Right atrium auricular region (tissue), 2 donors: ENCODE results near the gene MAGI1. TPM values are rescaled to one million over a fixed set of nuclear protein-coding genes. Genes with fewer than 3 reads are reported as not detected.

Source experiments
- DNase-seq: peaks from one replicate; pipeline ENCODE4 v3.0.0-alpha.2; 2019; ENCODE audit warnings: low spot score
- H3K27ac ChIP-seq, 2 donors: fragments of 200-600 bp; sonication (generic); 1 replicate in 1 of 2; 2 replicates in 1 of 2; pipeline ENCODE4 v1.5.1; 2016 to 2019
- H3K27me3 ChIP-seq, 2 donors: fragments of 200-600 bp; sonication (generic); one replicate each; pipeline versions ENCODE4 v1.5.1 to v1.6.0; 2017 to 2019
- H3K36me3 ChIP-seq: fragments of 200-600 bp; sonication (generic); one replicate; pipeline ENCODE4 v1.5.1; 2016
- H3K4me1 ChIP-seq, 2 donors: fragments of 200-600 bp; sonication (generic); one replicate each; pipeline versions ENCODE4 v1.5.1 to v1.6.0; 2017 to 2019
- H3K4me3 ChIP-seq, 2 donors: fragments of 200-600 bp; sonication (generic); 1 replicate in 1 of 2; 2 replicates in 1 of 2; pipeline ENCODE4 v1.5.1; 2017 to 2019; ENCODE audit warnings: mild to moderate bottlenecking in 1 of 2, moderate library complexity in 1 of 2
- H3K9me3 ChIP-seq, 2 donors: fragments of 200-600 bp; sonication (generic); one replicate each; pipeline ENCODE4 v1.5.1; 2019
- total RNA-seq, 2 donors: library from RNA; depleted of rRNA; stranded (reverse); fragments of >200 nt; gene quantifications; one replicate each; pipeline ENCODE4 v1.1.0, GENCODE V29; 2016
- TF ChIP-seq, protein P1 (sequence below), 2 donors: fragments of 200-600 bp; sonication (generic); IDR thresholded peaks; one replicate each; pipeline ENCODE4 v1.5.1; 2019; ENCODE audit warnings: antibody characterized with exemption in 2 of 2

MAGI1 gene
- total RNA-seq, 2 donors from 2014 or later, result 28.5 to 34.8 TPM

DNA sequence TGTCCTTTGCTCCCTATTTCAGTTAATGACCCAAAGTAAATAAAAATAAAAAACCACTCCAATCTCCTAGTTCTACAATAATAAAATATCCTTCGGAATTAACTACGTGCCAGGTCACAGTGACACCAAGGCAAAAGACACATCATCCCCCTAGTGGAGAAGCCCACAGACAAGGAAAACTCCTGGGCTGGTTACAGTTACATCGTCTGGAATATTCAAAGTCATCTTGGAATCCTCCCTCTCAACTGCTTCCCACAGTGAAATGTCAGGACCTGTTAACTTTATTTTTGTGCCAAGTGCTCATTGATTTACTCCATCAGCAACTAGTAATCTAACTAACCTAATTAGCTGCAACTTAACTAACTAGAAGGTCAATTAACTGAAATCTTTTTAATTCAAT, 349.3 kb downstream of the MAGI1 start:
- peaks cover 0 to 12% of the 10 kb centered on the region in 2 donors for H3K4me1 ChIP-seq
- TF ChIP-seq, protein P1, sequence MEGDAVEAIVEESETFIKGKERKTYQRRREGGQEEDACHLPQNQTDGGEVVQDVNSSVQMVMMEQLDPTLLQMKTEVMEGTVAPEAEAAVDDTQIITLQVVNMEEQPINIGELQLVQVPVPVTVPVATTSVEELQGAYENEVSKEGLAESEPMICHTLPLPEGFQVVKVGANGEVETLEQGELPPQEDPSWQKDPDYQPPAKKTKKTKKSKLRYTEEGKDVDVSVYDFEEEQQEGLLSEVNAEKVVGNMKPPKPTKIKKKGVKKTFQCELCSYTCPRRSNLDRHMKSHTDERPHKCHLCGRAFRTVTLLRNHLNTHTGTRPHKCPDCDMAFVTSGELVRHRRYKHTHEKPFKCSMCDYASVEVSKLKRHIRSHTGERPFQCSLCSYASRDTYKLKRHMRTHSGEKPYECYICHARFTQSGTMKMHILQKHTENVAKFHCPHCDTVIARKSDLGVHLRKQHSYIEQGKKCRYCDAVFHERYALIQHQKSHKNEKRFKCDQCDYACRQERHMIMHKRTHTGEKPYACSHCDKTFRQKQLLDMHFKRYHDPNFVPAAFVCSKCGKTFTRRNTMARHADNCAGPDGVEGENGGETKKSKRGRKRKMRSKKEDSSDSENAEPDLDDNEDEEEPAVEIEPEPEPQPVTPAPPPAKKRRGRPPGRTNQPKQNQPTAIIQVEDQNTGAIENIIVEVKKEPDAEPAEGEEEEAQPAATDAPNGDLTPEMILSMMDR (IDR thresholded peaks at IDR 0.05), result peak in 1 of 2 donors; percentile 27

DNA sequence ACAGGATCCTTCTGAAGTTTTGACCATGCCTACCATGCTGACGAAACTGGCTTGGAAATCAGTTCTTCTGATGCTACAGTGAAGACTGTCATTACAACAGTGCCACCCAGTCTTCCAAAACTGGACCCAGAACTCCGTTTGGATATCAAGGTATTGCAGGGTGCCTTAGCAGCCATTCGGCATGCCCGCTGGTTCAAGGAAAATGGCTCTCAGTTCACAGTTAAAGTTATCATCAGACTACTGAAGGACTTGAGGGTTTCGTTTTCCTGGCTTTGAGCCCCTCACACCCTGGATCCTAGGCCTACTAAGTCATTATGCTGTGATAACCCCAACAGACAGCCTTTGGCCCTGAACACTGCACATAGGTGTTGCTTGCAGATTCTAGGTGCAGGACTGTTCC, 351.0 kb downstream of the MAGI1 start:
- Histone ChIP-seq H3K36me3 (no peaks in the 10 kb centered on the region), H3K27ac (no peak overlapping the region), H3K27me3 (no peaks in the 10 kb centered on the region), H3K9me3 (no peaks in the 10 kb centered on the region), H3K4me1 (peaks cover 0 to 12% of the 10 kb centered on the region in 2 donors), H3K4me3 (no peak overlapping the region)
- no peak for DNase-seq
- TF ChIP-seq, protein P1 (IDR thresholded peaks at IDR 0.05), result no peak

More for the DNA sequence above, 349.3 kb downstream of the MAGI1 start:
- Histone ChIP-seq H3K27me3 (no peaks in the 10 kb centered on the region), H3K4me3 (no peak overlapping the region), H3K9me3 (no peaks in the 10 kb centered on the region), H3K27ac (no peak overlapping the region), H3K36me3 (no peaks in the 10 kb centered on the region)
- no peak for DNase-seq

DNA sequence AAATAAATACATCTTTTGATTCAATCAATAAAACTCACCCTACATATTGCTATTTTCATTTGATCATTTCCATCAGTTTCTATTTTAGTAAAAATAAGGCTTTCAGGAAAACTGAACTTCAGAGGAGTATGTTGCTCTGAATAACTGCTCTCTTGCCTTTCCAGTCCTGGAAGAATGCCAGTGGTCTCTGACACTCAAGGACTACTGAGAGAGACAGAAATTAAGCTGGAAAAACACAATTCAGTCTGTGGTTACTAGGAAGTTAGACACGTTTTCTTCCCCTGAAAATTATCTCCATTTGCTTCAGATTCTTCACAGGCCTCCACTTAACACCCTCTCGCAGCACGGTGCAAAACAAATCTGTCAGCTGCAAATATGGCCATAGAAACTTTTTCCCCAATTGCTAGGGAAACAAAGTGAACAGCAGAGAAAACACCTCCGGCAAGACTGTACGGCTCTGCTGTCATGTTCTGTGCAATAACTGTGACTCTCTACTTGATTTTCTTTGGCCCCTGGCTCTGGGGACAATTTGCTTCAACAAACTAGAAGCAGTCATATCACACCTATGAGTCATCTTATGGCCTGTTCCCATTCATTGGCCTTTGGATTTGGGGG, 353.0 kb downstream of the MAGI1 start:
- TF ChIP-seq, protein P1 (IDR thresholded peaks at IDR 0.05), result no peak
- H3K4me1 ChIP-seq, result peaks cover 0 to 12% of the 10 kb centered on the region in 2 donors
- peak overlapping the region in 1 of 2 donors; percentile 12 for H3K27ac ChIP-seq
- no peaks in the 10 kb centered on the region for H3K9me3 ChIP-seq
- DNase-seq, result no peak
- no peaks in the 10 kb centered on the region for H3K27me3 ChIP-seq
- no peak overlapping the region for H3K4me3 ChIP-seq
- H3K36me3 ChIP-seq, result no peaks in the 10 kb centered on the region

DNA sequence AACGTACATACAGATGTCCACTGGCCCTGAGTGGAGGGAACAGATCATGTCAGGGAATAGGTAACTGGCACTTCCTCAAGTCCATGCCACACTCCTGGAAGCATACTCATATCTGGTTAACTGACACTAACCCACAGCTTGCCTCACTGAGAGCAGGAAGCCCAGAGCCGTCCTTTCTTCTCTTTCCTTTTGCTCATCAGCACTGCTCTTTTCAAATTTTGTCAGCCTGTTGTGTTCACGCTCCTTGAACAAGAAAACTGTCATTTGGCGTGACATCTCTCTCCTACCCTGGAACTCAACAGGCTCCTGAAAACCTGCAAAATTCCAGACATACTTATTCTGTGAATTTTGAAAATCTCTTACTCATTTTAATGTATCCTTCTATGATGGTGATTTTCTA, 360.2 kb downstream of the MAGI1 start:
- no peak for DNase-seq
- TF ChIP-seq, protein P1 (IDR thresholded peaks at IDR 0.05), result no peak
- Histone ChIP-seq H3K36me3 (no peaks in the 10 kb centered on the region), H3K4me3 (no peak overlapping the region), H3K9me3 (no peaks in the 10 kb centered on the region), H3K27ac (no peak overlapping the region), H3K4me1 (no peaks in the 10 kb centered on the region), H3K27me3 (no peaks in the 10 kb centered on the region)

DNA sequence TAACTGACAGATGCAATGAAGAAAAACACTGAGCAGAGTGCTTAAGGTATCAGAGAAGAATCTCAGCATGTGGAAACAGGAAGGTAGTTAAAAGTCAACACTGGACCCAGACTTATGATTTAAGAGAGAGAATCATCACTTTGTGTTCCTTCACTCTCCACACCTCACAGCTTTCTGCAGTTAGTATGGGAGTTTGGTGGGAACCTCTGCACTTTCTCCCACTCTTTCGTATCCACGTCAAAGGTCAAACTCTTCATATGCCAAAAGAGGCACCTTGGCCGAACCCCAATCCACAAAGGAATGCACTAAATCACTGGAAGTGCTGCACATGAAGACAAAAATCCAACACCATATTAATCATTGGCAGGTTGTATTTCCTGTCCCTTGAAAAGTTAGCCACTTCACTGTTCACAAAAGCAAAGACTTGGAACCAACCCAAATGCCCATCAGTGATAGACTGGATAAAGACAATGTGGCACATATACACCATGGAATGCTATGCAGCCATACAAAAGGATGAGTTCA, 361.2 kb downstream of the MAGI1 start:
- no peak overlapping the region for H3K4me3 ChIP-seq
- H3K27me3 ChIP-seq, result no peaks in the 10 kb centered on the region
- TF ChIP-seq, protein P1 (IDR thresholded peaks at IDR 0.05), result no peak
- H3K4me1 ChIP-seq, result no peaks in the 10 kb centered on the region
- no peak for DNase-seq
- no peaks in the 10 kb centered on the region for H3K9me3 ChIP-seq
- H3K27ac ChIP-seq, result no peak overlapping the region
- no peaks in the 10 kb centered on the region for H3K36me3 ChIP-seq

DNA sequence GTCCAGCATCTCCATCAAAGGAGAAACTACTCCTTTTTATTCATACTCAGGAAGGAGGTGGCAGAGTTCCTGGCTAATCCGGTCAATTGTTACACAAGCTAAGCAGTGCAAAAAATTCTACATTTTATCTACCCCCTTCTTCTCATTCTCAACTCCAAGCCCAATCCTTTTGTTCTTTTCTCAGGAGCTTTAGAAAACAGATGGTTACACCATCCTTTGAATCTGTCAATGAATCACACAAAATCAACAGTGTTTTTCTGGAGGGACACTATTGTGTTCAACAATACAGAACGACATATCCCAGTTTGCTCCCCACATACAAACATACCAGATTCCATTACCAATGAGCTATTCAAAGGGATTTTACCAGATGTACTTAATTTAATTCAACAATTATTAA, 362.1 kb downstream of the MAGI1 start:
- DNase-seq, result no peak
- H3K4me1 ChIP-seq, result no peaks in the 10 kb centered on the region

More for the DNA sequence above, 362.1 kb downstream of the MAGI1 start:
- Histone ChIP-seq H3K36me3 (no peaks in the 10 kb centered on the region), H3K27me3 (no peaks in the 10 kb centered on the region), H3K9me3 (no peaks in the 10 kb centered on the region), H3K27ac (no peak overlapping the region), H3K4me3 (no peak overlapping the region)
- TF ChIP-seq, protein P1 (IDR thresholded peaks at IDR 0.05), result no peak
